ENCODE measurements around the gene PTCD3. TPM values are rescaled to one million over a fixed set of nuclear protein-coding genes. Genes with fewer than 3 reads are reported as not detected.

The PTCD3 gene
- total RNA-seq, 1 experiment from 2014 or later = 94.7 TPM

DNA sequence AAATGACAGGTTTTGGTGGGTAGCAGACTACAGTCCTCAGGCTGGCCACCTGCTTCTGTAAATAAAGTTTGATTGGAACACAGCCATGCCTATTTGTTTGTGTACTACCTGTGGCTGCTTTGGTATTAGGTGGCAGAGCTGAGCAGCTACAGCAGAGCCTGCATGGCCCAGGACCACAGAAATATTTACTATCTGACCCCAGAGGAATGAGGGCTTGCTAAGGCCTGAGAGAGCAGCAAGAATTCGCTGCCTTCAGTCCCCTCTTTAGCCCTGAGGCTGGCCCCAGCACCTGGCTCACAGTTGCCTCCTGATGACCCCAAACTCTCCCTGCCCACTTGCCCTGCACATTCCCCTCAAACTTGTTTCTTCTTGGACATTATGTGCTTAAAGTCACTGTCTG, 32.8 kb upstream of the PTCD3 start:
- Histone ChIP-seq H2AFZ (ENCODE audit: low read length) (no peak overlapping the region), H3K4me2 (ENCODE audit: low read length) (no peak overlapping the region), H3K4me1 (ENCODE audit: insufficient read depth, low read length) (no peaks in the 10 kb centered on the region), H3K27me3 (ENCODE audit: low read length) (no peaks in the 10 kb centered on the region), H3F3A (ENCODE audit: low read length, unreplicated experiment) (no peaks in the 10 kb centered on the region), H3K9me3 (ENCODE audit: low read length) (no peaks in the 10 kb centered on the region), H3K27ac (ENCODE audit: low read length) (no peak overlapping the region), H3K9ac (ENCODE audit: low read length) (no peak overlapping the region), H3K4me3 (ENCODE audit: low read length) (no peak overlapping the region), H3K36me3 (ENCODE audit: low read depth, low read length) (peaks cover 87% of the 10 kb centered on the region), H3K9me2 (replicated peaks; ENCODE audit: low read length) (no peaks in the 10 kb centered on the region), H4K20me1 (ENCODE audit: low read length) (no peaks in the 10 kb centered on the region), H3K79me2 (ENCODE audit: low read length) (no peaks in the 10 kb centered on the region)
- ChIA-PET POLR2A (ENCODE audit: unreplicated experiment) (no interaction called here), CTCF (no interaction called here)
- ATAC-seq (no peak), DNase-seq (no peak)
- intact Hi-C loops (cut with micrococcal nuclease) = no loop called here
- TF ChIP-seq EZH2phosphoT487 (IDR thresholded peaks at IDR 0.05; ENCODE audit: borderline replicate concordance, low read length) = no peak
- TF ChIP-seq, protein P1, sequence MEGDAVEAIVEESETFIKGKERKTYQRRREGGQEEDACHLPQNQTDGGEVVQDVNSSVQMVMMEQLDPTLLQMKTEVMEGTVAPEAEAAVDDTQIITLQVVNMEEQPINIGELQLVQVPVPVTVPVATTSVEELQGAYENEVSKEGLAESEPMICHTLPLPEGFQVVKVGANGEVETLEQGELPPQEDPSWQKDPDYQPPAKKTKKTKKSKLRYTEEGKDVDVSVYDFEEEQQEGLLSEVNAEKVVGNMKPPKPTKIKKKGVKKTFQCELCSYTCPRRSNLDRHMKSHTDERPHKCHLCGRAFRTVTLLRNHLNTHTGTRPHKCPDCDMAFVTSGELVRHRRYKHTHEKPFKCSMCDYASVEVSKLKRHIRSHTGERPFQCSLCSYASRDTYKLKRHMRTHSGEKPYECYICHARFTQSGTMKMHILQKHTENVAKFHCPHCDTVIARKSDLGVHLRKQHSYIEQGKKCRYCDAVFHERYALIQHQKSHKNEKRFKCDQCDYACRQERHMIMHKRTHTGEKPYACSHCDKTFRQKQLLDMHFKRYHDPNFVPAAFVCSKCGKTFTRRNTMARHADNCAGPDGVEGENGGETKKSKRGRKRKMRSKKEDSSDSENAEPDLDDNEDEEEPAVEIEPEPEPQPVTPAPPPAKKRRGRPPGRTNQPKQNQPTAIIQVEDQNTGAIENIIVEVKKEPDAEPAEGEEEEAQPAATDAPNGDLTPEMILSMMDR (conservative IDR thresholded peaks at IDR 0.05; ENCODE audit: low read depth, low read length) = no peak
- TF ChIP-seq EZH2 (IDR thresholded peaks at IDR 0.05; ENCODE audit: low read length, unreplicated experiment) = no peak
- no TSS peak for BruUV-seq (replicated peaks)

DNA sequence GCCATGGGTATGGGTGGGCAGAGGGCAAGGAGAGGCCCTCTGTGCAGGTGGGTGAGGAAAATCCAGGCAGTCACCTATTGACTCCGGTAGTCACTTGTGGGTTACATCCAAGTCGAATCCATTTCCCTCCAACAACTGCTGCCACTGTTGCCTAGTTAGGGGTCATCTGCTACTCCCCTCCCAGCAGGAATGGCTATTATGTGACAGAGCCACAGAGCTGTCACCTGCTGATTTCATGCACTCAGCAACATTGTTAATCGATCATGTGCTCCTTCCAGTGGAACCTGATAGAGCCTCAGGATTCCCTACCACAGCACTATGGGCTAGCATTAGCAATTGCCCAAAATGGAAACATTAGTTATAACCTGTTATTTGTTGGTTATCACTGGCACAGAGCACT, 31.8 kb upstream of the PTCD3 start:
- Histone ChIP-seq H3K9ac (ENCODE audit: low read length) (no peak overlapping the region), H3K27me3 (ENCODE audit: low read length) (no peaks in the 10 kb centered on the region), H2AFZ (ENCODE audit: low read length) (no peak overlapping the region), H3F3A (ENCODE audit: low read length, unreplicated experiment) (no peaks in the 10 kb centered on the region), H4K20me1 (ENCODE audit: low read length) (no peaks in the 10 kb centered on the region), H3K4me2 (ENCODE audit: low read length) (no peak overlapping the region), H3K4me3 (ENCODE audit: low read length) (no peak overlapping the region), H3K79me2 (ENCODE audit: low read length) (no peaks in the 10 kb centered on the region), H3K27ac (ENCODE audit: low read length) (no peak overlapping the region), H3K9me2 (replicated peaks; ENCODE audit: low read length) (no peaks in the 10 kb centered on the region), H3K4me1 (ENCODE audit: insufficient read depth, low read length) (no peaks in the 10 kb centered on the region), H3K9me3 (ENCODE audit: low read length) (no peaks in the 10 kb centered on the region), H3K36me3 (ENCODE audit: low read depth, low read length) (peaks cover 87% of the 10 kb centered on the region)
- no TSS peak for BruUV-seq (replicated peaks)
- intact Hi-C loops (cut with micrococcal nuclease) = no loop called here
- CTCF ChIA-PET = interaction anchor here (0.6 kb wide), 1 partner anchor 247 kb away, joined by 3 read pairs; no protein-coding TSS in a partner anchor
- TF ChIP-seq EZH2phosphoT487 (IDR thresholded peaks at IDR 0.05; ENCODE audit: borderline replicate concordance, low read length) (no peak), EZH2 (IDR thresholded peaks at IDR 0.05; ENCODE audit: low read length, unreplicated experiment) (no peak)
- TF ChIP-seq, protein P1 (conservative IDR thresholded peaks at IDR 0.05; ENCODE audit: low read depth, low read length) = no peak
- no peak for DNase-seq
- POLR2A ChIA-PET (ENCODE audit: unreplicated experiment) = no interaction called here
- ATAC-seq = no peak

DNA sequence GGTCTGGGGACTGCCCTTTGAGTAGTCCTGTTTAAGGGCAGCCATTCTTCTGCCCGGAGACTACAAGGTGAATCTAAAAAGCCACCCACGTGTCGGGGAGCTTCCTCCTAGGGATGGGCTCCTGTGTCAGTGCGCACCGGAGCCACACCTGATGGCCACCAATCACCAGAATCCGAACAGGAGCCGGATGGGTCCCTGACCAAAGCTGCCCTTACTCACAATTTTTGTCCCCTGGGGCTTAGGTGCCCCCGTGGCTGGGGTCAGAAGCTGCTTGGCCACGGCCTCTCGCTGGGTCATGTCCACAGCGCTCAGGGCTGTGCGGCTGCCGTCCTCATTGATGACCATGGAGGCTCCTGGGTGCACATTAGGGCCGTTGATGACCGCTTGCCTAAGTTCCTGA, 31.2 kb upstream of the PTCD3 start:
- no peaks in the 10 kb centered on the region for H3K9me3 ChIP-seq (ENCODE audit: low read length)
- TF ChIP-seq EZH2 (IDR thresholded peaks at IDR 0.05; ENCODE audit: low read length, unreplicated experiment) = no peak
- TF ChIP-seq, protein P1 (conservative IDR thresholded peaks at IDR 0.05; ENCODE audit: low read depth, low read length) = no peak
- no peak for TF ChIP-seq EZH2phosphoT487 (IDR thresholded peaks at IDR 0.05; ENCODE audit: borderline replicate concordance, low read length)
- H3F3A ChIP-seq (ENCODE audit: low read length, unreplicated experiment) = no peaks in the 10 kb centered on the region
- BruUV-seq (replicated peaks) = no TSS peak
- no peaks in the 10 kb centered on the region for H3K9me2 ChIP-seq (replicated peaks; ENCODE audit: low read length)
- ATAC-seq (no peak), DNase-seq (no peak)
- H4K20me1 ChIP-seq (ENCODE audit: low read length) = no peaks in the 10 kb centered on the region
- H3K4me3 ChIP-seq (ENCODE audit: low read length) = no peak overlapping the region
- H3K4me2 ChIP-seq (ENCODE audit: low read length) = no peak overlapping the region
- no peaks in the 10 kb centered on the region for H3K79me2 ChIP-seq (ENCODE audit: low read length)
- H2AFZ ChIP-seq (ENCODE audit: low read length) = no peak overlapping the region
- ChIA-PET POLR2A (ENCODE audit: unreplicated experiment) (no interaction called here), CTCF (interaction anchor here (0.6 kb wide), 1 partner anchor 247 kb away, joined by 3 read pairs; no protein-coding TSS in a partner anchor)
- H3K4me1 ChIP-seq (ENCODE audit: insufficient read depth, low read length) = no peaks in the 10 kb centered on the region
- intact Hi-C loops (cut with micrococcal nuclease) = no loop called here
- no peaks in the 10 kb centered on the region for H3K27me3 ChIP-seq (ENCODE audit: low read length)
- H3K27ac ChIP-seq (ENCODE audit: low read length) = no peak overlapping the region
- no peak overlapping the region for H3K9ac ChIP-seq (ENCODE audit: low read length)
- peaks cover 81% of the 10 kb centered on the region for H3K36me3 ChIP-seq (ENCODE audit: low read depth, low read length)
